ENCODE data around the gene RCAN1.

DNA sequence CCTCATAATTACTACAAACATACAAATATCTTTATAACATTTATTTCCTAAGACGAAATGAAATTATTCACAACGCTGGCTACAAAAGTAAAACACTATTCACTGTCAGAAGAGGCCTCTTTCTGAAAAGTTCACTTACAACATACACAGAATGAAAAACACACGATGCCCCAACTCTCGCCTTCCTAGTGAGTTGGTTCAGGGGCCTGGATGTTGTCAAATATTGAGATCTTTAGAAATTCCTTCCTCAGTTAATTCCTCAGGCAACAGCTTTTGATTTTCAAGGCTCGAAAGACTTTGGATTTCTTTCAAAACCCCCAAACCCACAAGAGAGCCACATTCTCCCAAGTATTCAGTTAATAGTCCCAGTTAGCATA, 88.7 kb downstream of the RCAN1 start:
- TF ChIP-seq, protein P1, sequence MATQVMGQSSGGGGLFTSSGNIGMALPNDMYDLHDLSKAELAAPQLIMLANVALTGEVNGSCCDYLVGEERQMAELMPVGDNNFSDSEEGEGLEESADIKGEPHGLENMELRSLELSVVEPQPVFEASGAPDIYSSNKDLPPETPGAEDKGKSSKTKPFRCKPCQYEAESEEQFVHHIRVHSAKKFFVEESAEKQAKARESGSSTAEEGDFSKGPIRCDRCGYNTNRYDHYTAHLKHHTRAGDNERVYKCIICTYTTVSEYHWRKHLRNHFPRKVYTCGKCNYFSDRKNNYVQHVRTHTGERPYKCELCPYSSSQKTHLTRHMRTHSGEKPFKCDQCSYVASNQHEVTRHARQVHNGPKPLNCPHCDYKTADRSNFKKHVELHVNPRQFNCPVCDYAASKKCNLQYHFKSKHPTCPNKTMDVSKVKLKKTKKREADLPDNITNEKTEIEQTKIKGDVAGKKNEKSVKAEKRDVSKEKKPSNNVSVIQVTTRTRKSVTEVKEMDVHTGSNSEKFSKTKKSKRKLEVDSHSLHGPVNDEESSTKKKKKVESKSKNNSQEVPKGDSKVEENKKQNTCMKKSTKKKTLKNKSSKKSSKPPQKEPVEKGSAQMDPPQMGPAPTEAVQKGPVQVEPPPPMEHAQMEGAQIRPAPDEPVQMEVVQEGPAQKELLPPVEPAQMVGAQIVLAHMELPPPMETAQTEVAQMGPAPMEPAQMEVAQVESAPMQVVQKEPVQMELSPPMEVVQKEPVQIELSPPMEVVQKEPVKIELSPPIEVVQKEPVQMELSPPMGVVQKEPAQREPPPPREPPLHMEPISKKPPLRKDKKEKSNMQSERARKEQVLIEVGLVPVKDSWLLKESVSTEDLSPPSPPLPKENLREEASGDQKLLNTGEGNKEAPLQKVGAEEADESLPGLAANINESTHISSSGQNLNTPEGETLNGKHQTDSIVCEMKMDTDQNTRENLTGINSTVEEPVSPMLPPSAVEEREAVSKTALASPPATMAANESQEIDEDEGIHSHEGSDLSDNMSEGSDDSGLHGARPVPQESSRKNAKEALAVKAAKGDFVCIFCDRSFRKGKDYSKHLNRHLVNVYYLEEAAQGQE (IDR thresholded peaks at IDR 0.05; ENCODE audit: low read depth): no peak
- TF ChIP-seq CEBPB (IDR thresholded peaks at IDR 0.05) (no peak), RAD21 (IDR thresholded peaks at IDR 0.05; ENCODE audit: low read depth) (no peak), FOXM1 (IDR thresholded peaks at IDR 0.05; ENCODE audit: borderline replicate concordance, low read depth) (no peak), CREB1 (IDR thresholded peaks at IDR 0.05; ENCODE audit: low read depth) (no peak), EGR1 (IDR thresholded peaks at IDR 0.05) (no peak)

Measured in Ishikawa (cell line).